Measurements from ENCODE around the gene PRELID1.
A peak's percentile ranks its signal among the peaks of the same experiment; 100 is the strongest.
"Not testable (repeated sequence)": the region's sequence is repeated elsewhere in the genome, so short reads cannot be mapped to it uniquely, and the experiment has no call there.

Gene PRELID1

GRCh38 chr5:177303121-177303924 is at the start of gene PRELID1, which contains the start of gene RAB24:
TSS of gene PRELID1 (plus strand) at chr5:177303799. CDS start at chr5:177303986, 187 bp downstream.
TSS of gene RAB24 (minus strand) at chr5:177303719. CDS start at chr5:177303288, 431 bp downstream.
- peak; percentile 76 to 85 for DNase-seq (ENCODE audit: low read depth in 2 of 2)

- no peak for DNase-seq (ENCODE audit: low read depth in 2 of 2)
These were observed 47.3 kb upstream of the PRELID1 start for GRCh38 chr5:177256296-177256695.

- DNase-seq (ENCODE audit: low read depth in 2 of 2) = not testable (repeated sequence)
These were observed 44.9 kb upstream of the PRELID1 start for GRCh38 chr5:177258711-177259110.

GRCh38 chr5:177260961-177261360 is 42.6 kb upstream of the PRELID1 start:
- DNase-seq (ENCODE audit: low read depth in 2 of 2) = no peak

GRCh38 chr5:177261510-177261909 is 42.1 kb upstream of the PRELID1 start:
- DNase-seq (ENCODE audit: low read depth in 2 of 2) = no peak

GRCh38 chr5:177264178-177264577 is 39.4 kb upstream of the PRELID1 start:
- no peak for DNase-seq (ENCODE audit: low read depth in 2 of 2)

GRCh38 chr5:177265395-177265794 is 38.2 kb upstream of the PRELID1 start:
- DNase-seq (ENCODE audit: low read depth in 2 of 2) = no peak

GRCh38 chr5:177269232-177269895 is 34.2 kb upstream of the PRELID1 start:
- no peak for DNase-seq (ENCODE audit: low read depth in 2 of 2)

- DNase-seq (ENCODE audit: low read depth in 2 of 2) = no peak
These were observed 33.6 kb upstream of the PRELID1 start for GRCh38 chr5:177269976-177270375.

- no peak for DNase-seq (ENCODE audit: low read depth in 2 of 2)
These were observed 32.9 kb upstream of the PRELID1 start for GRCh38 chr5:177270653-177271052.

GRCh38 chr5:177271113-177271512 is 32.5 kb upstream of the PRELID1 start:
- DNase-seq (ENCODE audit: low read depth in 2 of 2) = no peak

GRCh38 chr5:177275883-177276282 is 27.7 kb upstream of the PRELID1 start:
- DNase-seq (ENCODE audit: low read depth in 2 of 2) = no peak

GRCh38 chr5:177276886-177277285 is 26.7 kb upstream of the PRELID1 start:
- no peak for DNase-seq (ENCODE audit: low read depth in 2 of 2)

- no peak for DNase-seq (ENCODE audit: low read depth in 2 of 2)
These were observed 15.4 kb upstream of the PRELID1 start for GRCh38 chr5:177288191-177288590.

- no peak for DNase-seq (ENCODE audit: low read depth in 2 of 2)
These were observed 12.6 kb upstream of the PRELID1 start for GRCh38 chr5:177290816-177291596.

- DNase-seq (ENCODE audit: low read depth in 2 of 2) = no peak
These were observed 11.9 kb upstream of the PRELID1 start for GRCh38 chr5:177291735-177292134.

- no peak for DNase-seq (ENCODE audit: low read depth in 2 of 2)
These were observed 9.6 kb upstream of the PRELID1 start for GRCh38 chr5:177293819-177294581.

- no peak for DNase-seq (ENCODE audit: low read depth in 2 of 2)
These were observed 9.0 kb upstream of the PRELID1 start for GRCh38 chr5:177294632-177295031.

GRCh38 chr5:177295924-177296323 is 7.7 kb upstream of the PRELID1 start:
- no peak for DNase-seq (ENCODE audit: low read depth in 2 of 2)

GRCh38 chr5:177296581-177296980 is 7.0 kb upstream of the PRELID1 start:
- no peak for DNase-seq (ENCODE audit: low read depth in 2 of 2)

- no peak for DNase-seq (ENCODE audit: low read depth in 2 of 2)
These were observed 5.7 kb upstream of the PRELID1 start for GRCh38 chr5:177297922-177298321.

GRCh38 chr5:177299697-177300096 is 3.9 kb upstream of the PRELID1 start:
- no peak for DNase-seq (ENCODE audit: low read depth in 2 of 2)
